Measurements from ENCODE around the gene TERB2. TPM values are rescaled to one million over a fixed set of nuclear protein-coding genes. Genes with fewer than 3 reads are reported as not detected.

TERB2 gene
- total RNA-seq, 1 experiment from 2014 or later = not detected

DNA sequence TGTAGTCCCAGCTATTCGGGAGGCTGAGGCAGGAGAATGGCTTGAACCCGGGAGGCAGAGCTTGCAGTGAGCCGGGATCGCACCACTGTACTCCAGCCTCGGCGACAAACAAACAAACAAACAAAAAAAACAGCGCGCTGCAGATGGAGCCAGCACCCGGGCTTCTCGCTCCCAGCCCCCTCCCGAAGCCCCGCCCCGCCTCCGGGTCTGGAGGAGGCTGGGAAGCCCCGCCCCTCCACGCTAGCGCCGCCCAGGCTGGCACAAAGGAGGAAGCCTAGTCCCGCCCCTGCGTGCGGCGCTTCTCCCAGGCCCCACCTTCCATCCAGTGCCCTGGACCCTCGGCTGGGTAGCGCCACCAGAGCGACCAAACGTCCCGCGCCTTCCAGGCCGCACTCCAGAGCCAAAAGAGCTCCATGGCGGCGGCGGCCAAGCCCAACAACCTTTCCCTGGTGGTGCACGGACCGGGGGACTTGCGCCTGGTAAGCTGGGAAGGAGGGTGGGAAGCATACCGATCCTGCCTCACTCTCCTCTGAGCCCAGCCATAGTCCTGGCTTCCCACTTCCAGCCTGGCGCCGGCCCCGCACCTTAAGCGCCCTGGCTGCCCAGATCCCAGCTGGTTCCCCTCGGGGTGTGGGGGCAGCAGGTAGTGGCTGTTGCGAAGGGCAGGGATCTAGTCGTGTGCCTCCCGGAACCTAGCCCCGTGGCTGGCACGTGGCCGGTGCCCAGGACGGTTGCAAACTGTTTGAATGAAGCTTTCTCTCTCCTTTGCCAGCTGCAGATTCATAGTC lies 66.6 kb downstream of the TERB2 start, which contains the start of gene SORD:
TSS of gene SORD (plus strand) at position 325 of the 788 bp plus-strand sequence. CDS start at position 414, 89 bp downstream.
- no peak within 1 kb of the TSS for H2BK5ac ChIP-seq (ENCODE audit: insufficient read length, low read length)

More for the DNA sequence above, 66.6 kb downstream of the TERB2 start, which contains the start of gene SORD:
- no peaks in the 10 kb centered on the region for H3K79me2 ChIP-seq (ENCODE audit: insufficient read depth, low read length)
- no peaks in the 10 kb centered on the region for H3K27me3 ChIP-seq (ENCODE audit: insufficient read depth, low read length)
- H4K5ac ChIP-seq (ENCODE audit: insufficient read length, low read depth, low read length) = peak within 1 kb of the TSS; percentile 0
- peak within 1 kb of the TSS; percentile 69 for H3K18ac ChIP-seq (ENCODE audit: insufficient read length, low read depth, low read length)
- Mint-ChIP-seq H3K27me3 (ENCODE audit: low read depth) (peaks cover 15% of the 10 kb centered on the region), H3K4me1 (peaks cover 14 to 17% of the 10 kb centered on the region in 2 experiments), H3K27ac (peak within 1 kb of the TSS in 2 of 3 experiments; percentile 76 to 96; a peak in 3 of 7 replicates), H3K9me3 (peaks cover 8 to 9% of the 10 kb centered on the region in 2 experiments; a peak in 3 of 5 replicates), H3K4me3 (peak within 1 kb of the TSS; percentile 79 to 87), H3K36me3 (ENCODE audit: insufficient read depth in 1 of 3, low read depth in 3 of 3) (peaks cover 6 to 13% (median 13%) of the 10 kb centered on the region in 3 experiments; a peak in 5 of 7 replicates)
- H2BK120ac ChIP-seq (ENCODE audit: low read depth, low read length, poor library complexity, severe bottlenecking) = no peak within 1 kb of the TSS
- H3K9ac ChIP-seq (ENCODE audit: extremely low read depth, insufficient read length, low read length) = peak within 1 kb of the TSS; percentile 64
- peaks cover 5% of the 10 kb centered on the region for H3K4me1 ChIP-seq (ENCODE audit: insufficient read depth, low read length)
- no peak within 1 kb of the TSS for H2BK12ac ChIP-seq (ENCODE audit: insufficient read length, low read depth, low read length)
- H3K79me1 ChIP-seq (ENCODE audit: insufficient read depth, low read depth, low read length, poor library complexity, severe bottlenecking) = no peaks in the 10 kb centered on the region
- no peaks in the 10 kb centered on the region for H3K9me3 ChIP-seq (ENCODE audit: control insufficient read depth, low read depth, low read length)
- no CpG with 5 or more reads among the region's 48 CpGs for WGBS (ENCODE audit: extremely low coverage, insufficient read length, low lambda C conversion rate)
- H3K56ac ChIP-seq (ENCODE audit: insufficient read length, low read depth, low read length) = no peak within 1 kb of the TSS
- TF ChIP-seq, protein P1, sequence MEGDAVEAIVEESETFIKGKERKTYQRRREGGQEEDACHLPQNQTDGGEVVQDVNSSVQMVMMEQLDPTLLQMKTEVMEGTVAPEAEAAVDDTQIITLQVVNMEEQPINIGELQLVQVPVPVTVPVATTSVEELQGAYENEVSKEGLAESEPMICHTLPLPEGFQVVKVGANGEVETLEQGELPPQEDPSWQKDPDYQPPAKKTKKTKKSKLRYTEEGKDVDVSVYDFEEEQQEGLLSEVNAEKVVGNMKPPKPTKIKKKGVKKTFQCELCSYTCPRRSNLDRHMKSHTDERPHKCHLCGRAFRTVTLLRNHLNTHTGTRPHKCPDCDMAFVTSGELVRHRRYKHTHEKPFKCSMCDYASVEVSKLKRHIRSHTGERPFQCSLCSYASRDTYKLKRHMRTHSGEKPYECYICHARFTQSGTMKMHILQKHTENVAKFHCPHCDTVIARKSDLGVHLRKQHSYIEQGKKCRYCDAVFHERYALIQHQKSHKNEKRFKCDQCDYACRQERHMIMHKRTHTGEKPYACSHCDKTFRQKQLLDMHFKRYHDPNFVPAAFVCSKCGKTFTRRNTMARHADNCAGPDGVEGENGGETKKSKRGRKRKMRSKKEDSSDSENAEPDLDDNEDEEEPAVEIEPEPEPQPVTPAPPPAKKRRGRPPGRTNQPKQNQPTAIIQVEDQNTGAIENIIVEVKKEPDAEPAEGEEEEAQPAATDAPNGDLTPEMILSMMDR (conservative IDR thresholded peaks at IDR 0.05) = no peak
- H2BK20ac ChIP-seq (ENCODE audit: low read depth, low read length, poor library complexity, severe bottlenecking) = no peak within 1 kb of the TSS
- no peak within 1 kb of the TSS for H2BK15ac ChIP-seq (ENCODE audit: low read depth, low read length)
- H3K14ac ChIP-seq (ENCODE audit: insufficient read depth, low read length) = peak within 1 kb of the TSS; percentile 91
- H3K27ac ChIP-seq (ENCODE audit: insufficient read length, low read depth, low read length) = no peak within 1 kb of the TSS
- H3K4me2 ChIP-seq (ENCODE audit: insufficient read depth, insufficient read length, low read length) = peak within 1 kb of the TSS; percentile 61
- H3K23me2 ChIP-seq (ENCODE audit: insufficient read length, low read depth, low read length, poor library complexity, severe bottlenecking) = peaks cover 5% of the 10 kb centered on the region
- H3K4ac ChIP-seq (ENCODE audit: low read depth, low read length) = no peak within 1 kb of the TSS; the same call in 1 of the 2 replicates
- H2AK5ac ChIP-seq (ENCODE audit: insufficient read length, low read length) = no peak within 1 kb of the TSS
- H2AFZ ChIP-seq (ENCODE audit: low read length) = no peak within 1 kb of the TSS
- H4K20me1 ChIP-seq (ENCODE audit: control insufficient read depth, insufficient read depth, insufficient read length) = no peaks in the 10 kb centered on the region
- H4K91ac ChIP-seq (ENCODE audit: insufficient read length, low read depth, low read length) = no peak within 1 kb of the TSS
- peak; percentile 96 for DNase-seq
- H4K8ac ChIP-seq (replicated peaks; ENCODE audit: insufficient read length, low read depth, low read length) = no peak within 1 kb of the TSS
- no peak within 1 kb of the TSS for H3T11ph ChIP-seq (ENCODE audit: low read length)
- H3K23ac ChIP-seq (ENCODE audit: insufficient read length, low read depth, low read length) = no peak within 1 kb of the TSS

Data from H9 (cell line).